Measurements from ENCODE around the gene PRSS2.
A peak's percentile ranks its signal among the peaks of the same experiment; 100 is the strongest.

PRSS2 gene

GRCh38 chr7:142799437-142799835 lies 28.7 kb downstream of the PRSS2 start:
- Histone ChIP-seq H3K36me3 (replicated peaks) (peaks cover 14% of the 10 kb centered on the region), H3K4me3 (ENCODE audit: low read depth, low read length) (no peak overlapping the region), H3K27ac (peak overlapping the region; percentile 31), H3K27me3 (replicated peaks) (no peaks in the 10 kb centered on the region)
- DNase-seq = no peak
- in situ Hi-C loops (cut with HindIII; ENCODE audit: low pct_ligation_motif_present, low sequenced_read_pairs) = no loop called here
- TF ChIP-seq CTCF (IDR thresholded peaks at IDR 0.05; ENCODE audit: low read depth, low read length, missing control alignments) = no peak

GRCh38 chr7:142800088-142800487 lies 29.3 kb downstream of the PRSS2 start:
- peaks cover 14% of the 10 kb centered on the region for H3K36me3 ChIP-seq (replicated peaks)
- no peak for DNase-seq
- in situ Hi-C loops (cut with HindIII; ENCODE audit: low pct_ligation_motif_present, low sequenced_read_pairs) = no loop called here
- TF ChIP-seq CTCF (IDR thresholded peaks at IDR 0.05; ENCODE audit: low read depth, low read length, missing control alignments) = no peak
- H3K27me3 ChIP-seq (replicated peaks) = no peaks in the 10 kb centered on the region
- H3K4me3 ChIP-seq (ENCODE audit: low read depth, low read length) = no peak overlapping the region
- H3K27ac ChIP-seq = peak overlapping the region; percentile 31

GRCh38 chr7:142800699-142801260 lies 30.0 kb downstream of the PRSS2 start:
- H3K36me3 ChIP-seq (replicated peaks) = peaks cover 14% of the 10 kb centered on the region
- no peaks in the 10 kb centered on the region for H3K27me3 ChIP-seq (replicated peaks)
- H3K27ac ChIP-seq = peak overlapping the region; percentile 14
- TF ChIP-seq CTCF (IDR thresholded peaks at IDR 0.05; ENCODE audit: low read depth, low read length, missing control alignments) = no peak
- H3K4me3 ChIP-seq (ENCODE audit: low read depth, low read length) = no peak overlapping the region
- DNase-seq = no peak
- in situ Hi-C loops (cut with HindIII; ENCODE audit: low pct_ligation_motif_present, low sequenced_read_pairs) = no loop called here

GRCh38 chr7:142801601-142802295 lies 31.0 kb downstream of the PRSS2 start:
- no peak for DNase-seq
- H3K27me3 ChIP-seq (replicated peaks) = no peaks in the 10 kb centered on the region
- no peak overlapping the region for H3K27ac ChIP-seq
- H3K36me3 ChIP-seq (replicated peaks) = peaks cover 14% of the 10 kb centered on the region
- no peak for TF ChIP-seq CTCF (IDR thresholded peaks at IDR 0.05; ENCODE audit: low read depth, low read length, missing control alignments)
- no peak overlapping the region for H3K4me3 ChIP-seq (ENCODE audit: low read depth, low read length)
- in situ Hi-C loops (cut with HindIII; ENCODE audit: low pct_ligation_motif_present, low sequenced_read_pairs) = no loop called here

- Histone ChIP-seq H3K27ac (no peak overlapping the region), H3K27me3 (replicated peaks) (no peaks in the 10 kb centered on the region), H3K36me3 (replicated peaks) (peaks cover 14% of the 10 kb centered on the region), H3K4me3 (ENCODE audit: low read depth, low read length) (no peak overlapping the region)
- in situ Hi-C loops (cut with HindIII; ENCODE audit: low pct_ligation_motif_present, low sequenced_read_pairs) = no loop called here
- TF ChIP-seq CTCF (IDR thresholded peaks at IDR 0.05; ENCODE audit: low read depth, low read length, missing control alignments) = no peak
- DNase-seq = no peak
Measured at GRCh38 chr7:142802301-142802700, 31.5 kb downstream of the PRSS2 start.

- no peak for TF ChIP-seq CTCF (IDR thresholded peaks at IDR 0.05; ENCODE audit: low read depth, low read length, missing control alignments)
- in situ Hi-C loops (cut with HindIII; ENCODE audit: low pct_ligation_motif_present, low sequenced_read_pairs) = no loop called here
- peaks cover 14% of the 10 kb centered on the region for H3K36me3 ChIP-seq (replicated peaks)
- no peaks in the 10 kb centered on the region for H3K27me3 ChIP-seq (replicated peaks)
- H3K4me3 ChIP-seq (ENCODE audit: low read depth, low read length) = no peak overlapping the region
- H3K27ac ChIP-seq = no peak overlapping the region
- DNase-seq = no peak
Measured at GRCh38 chr7:142803901-142804300, 33.1 kb downstream of the PRSS2 start.

All from brain microvascular endothelial cell (primary cell).